ENCODE data around the gene NBR1.

GRCh38 chr17:43224146-43224705 is 53.2 kb downstream of the NBR1 start:
- TF ChIP-seq CTCF (IDR thresholded peaks at IDR 0.05) (no peak), POLR2A (IDR thresholded peaks at IDR 0.05) (no peak)

Measured in thyroid gland (tissue), 4 donors.